NCI-H524 (cell line): Measurements from ENCODE around the gene ALG14.
"Not testable (repeated sequence)": the region's sequence is repeated elsewhere in the genome, so short reads cannot be mapped to it uniquely, and the experiment has no call there.

Source experiments
- DNase-seq, 2 experiments: peaks; one replicate each; lab custom pipeline; 2025; lab: John Stamatoyannopoulos, UW

The ALG14 gene

DNA sequence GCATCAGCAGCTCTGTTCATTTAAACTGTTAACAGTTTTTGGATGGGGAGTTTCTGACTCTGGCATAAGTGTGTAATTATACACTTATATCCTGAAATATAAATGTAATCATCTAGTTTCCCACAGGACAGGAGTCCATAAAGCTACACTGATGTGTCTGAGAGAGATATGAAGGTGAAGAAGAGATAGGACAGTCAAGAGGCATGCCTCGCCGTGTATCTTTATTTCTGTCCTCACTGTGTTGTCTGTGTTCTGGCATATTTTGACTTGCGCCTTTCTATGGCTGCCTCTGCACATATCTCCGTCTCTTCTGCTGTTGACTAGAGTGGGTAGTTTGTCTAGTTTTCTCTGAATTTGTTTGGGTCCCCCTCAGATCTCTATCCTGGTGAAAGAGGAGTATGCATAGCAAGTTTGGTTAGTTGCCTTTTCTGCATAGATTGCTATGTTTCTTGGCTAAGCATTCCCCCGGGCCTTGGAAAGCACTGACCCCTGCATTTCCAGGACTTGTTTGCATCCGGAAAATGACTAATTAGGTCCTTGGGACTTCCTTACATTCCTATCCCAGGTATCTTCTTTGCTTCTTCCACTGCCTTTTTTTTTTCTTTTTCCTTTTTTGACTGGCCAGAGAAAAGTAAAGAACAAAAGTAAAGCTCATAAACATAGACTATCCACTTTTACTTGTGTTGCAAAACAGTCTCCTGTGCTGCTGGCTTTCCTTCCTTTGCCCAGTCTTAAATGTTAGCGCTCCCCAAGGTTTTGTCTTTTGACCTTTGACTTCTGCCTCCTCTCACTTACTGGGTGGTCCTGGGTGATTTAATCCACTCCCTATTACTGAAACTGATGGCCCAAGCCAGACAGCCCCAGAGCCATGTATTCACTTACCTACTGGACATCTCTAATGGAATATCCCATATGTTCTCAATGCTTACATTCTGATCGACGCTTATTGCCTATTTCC is 118.2 kb downstream of the ALG14 start:
- DNase-seq = no peak

GRCh38 chr1:94953746-94954145 is 119.0 kb downstream of the ALG14 start:
- no peak for DNase-seq

DNA sequence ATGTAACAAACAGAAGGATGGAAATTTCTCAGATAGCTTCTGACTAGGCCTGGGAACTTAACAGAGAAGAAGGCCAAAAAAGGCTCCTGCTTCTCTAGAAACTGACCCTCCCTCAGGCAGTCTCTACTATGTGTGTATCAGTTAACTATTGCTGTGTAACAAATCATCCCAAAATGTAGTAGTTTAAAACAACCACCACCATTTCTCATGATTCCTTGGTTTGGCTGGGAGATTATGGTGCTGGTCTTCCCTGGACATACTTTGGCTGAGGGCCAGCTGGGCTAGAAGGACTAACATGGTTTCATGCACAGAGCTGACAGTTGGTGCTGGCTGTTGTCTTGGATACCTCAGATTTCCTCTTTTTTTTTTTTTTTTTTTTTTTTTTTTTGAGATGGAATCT is 119.6 kb downstream of the ALG14 start:
- no peak for DNase-seq

DNA sequence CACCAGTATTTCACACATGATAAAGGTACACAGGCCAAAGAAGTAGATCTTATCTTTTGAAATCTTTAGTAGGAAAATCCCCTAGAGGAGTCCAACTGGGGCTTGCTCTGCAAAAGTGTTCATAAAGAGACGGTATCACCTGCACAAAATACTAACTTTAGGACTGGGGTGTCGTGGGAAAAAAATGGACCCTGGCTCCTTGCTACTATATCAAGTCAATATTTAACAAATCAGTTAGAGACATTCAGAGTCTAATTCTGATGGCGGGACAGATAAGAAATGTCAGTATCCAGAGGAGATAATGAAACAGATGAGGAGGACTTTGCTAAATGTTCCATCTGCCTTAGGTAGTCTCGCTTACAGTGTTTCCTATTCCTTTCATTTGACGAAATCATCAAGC is 120.2 kb downstream of the ALG14 start:
- no peak for DNase-seq

- no peak for DNase-seq
Measured at GRCh38 chr1:94951509-94952208, 121.1 kb downstream of the ALG14 start.

GRCh38 chr1:94951046-94951445 is 121.7 kb downstream of the ALG14 start:
- DNase-seq = no peak

GRCh38 chr1:94949681-94950661 is 122.8 kb downstream of the ALG14 start:
- DNase-seq = no peak

GRCh38 chr1:94947437-94947836 is 125.3 kb downstream of the ALG14 start:
- no peak for DNase-seq

DNA sequence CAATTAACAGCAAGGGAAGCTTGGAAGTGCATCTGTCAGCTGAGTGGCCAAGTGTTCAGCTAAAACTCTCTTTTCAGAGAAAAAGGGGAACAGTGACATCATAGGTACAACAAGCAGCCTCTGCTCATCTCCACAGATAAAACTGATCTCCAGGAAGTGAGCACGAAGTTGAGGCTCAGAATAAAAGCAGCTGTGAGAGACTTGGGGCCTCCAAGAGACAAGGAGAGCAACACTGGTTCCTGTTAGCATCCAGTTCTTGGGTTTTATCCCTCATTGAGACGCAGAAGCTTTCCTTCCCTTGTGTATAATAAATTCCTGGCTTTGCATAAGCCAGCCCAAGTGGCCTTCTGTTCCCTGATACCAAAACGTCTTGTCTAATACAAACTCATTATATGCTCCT is 125.9 kb downstream of the ALG14 start:
- DNase-seq = peak; percentile 37 to 80

GRCh38 chr1:94942171-94943128 is 130.3 kb downstream of the ALG14 start:
- no peak for DNase-seq

GRCh38 chr1:94941480-94941879 is 131.3 kb downstream of the ALG14 start:
- not testable (repeated sequence) for DNase-seq

- no peak for DNase-seq
Measured at GRCh38 chr1:94940738-94941137, 132.0 kb downstream of the ALG14 start.

- no peak for DNase-seq
Measured at GRCh38 chr1:94937820-94938219, 134.9 kb downstream of the ALG14 start.

DNA sequence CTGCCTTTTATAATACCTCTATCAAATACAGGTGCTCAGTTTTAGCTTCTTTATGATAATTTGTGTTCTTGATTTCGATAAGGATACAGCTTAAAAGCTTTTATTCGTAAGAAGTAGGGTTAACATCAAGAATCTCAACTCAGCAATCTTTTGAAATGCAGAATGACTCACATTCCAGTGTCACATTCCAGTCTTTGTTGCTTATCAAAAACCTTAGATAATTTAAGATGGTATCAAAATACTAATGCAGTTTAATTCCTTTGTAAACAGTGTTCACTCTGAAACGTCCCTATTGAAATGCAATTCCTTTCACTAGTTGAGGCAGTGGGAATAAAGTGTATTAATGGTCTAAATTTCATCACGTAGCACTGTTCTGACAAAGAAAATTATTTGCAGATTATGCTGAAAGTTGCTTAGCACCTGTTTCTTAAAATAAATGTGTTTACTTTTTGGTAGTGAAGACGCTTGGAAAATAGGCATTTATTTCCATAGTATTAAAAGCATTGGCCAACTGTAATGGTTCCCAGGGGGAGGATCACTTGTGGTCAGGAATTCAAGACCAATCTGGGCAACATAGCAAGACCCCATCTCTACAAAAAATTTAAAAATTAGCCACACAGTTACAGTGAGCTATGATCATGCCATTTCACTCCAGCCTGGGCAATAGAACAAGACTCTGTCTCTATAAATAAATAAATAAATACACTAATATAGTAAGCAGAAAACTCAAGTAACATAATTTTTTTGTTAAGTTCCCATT is 135.7 kb downstream of the ALG14 start:
- no peak for DNase-seq

DNA sequence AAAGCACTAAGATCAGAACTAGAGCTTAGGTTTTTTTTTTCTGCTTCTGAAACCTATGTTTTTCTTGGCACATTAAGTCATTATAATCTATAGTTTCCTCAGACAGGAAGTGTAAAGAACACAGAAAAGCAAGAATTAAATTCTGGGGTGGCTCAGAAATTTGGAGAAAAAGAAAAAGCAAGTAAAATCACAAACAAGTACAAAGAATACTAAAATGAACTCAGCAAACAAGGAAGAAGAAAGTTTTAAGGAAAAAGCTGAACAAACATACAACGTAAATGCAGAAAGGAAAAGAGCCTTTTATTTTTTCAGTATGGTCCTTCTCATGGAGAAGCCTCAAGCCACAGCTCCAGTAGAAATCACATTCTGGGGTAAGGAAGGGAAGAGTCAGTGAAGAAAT is 137.3 kb downstream of the ALG14 start:
- no peak for DNase-seq

- DNase-seq = no peak
Measured at GRCh38 chr1:94935034-94935433, 137.7 kb downstream of the ALG14 start.

DNA sequence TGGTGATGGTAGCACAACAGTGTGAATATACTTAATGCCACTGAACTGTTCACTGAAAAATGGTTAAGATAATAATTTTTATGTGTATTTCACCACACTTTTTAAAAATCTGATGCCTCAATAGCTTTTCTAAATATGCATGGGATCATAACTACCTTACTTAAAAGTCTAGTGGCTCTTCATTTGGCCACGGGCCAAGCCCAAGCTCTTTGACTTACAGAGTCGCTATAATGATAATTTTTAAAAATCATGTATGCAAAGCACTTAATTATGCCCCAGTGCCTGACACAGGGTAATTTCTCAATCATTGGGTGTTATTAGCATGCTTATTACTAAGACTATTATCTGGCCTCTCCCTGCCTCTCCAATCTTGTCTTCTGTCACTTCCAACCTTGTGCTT is 138.2 kb downstream of the ALG14 start:
- no peak for DNase-seq

- DNase-seq = no peak
Measured at GRCh38 chr1:94931254-94931841, 141.4 kb downstream of the ALG14 start.

DNA sequence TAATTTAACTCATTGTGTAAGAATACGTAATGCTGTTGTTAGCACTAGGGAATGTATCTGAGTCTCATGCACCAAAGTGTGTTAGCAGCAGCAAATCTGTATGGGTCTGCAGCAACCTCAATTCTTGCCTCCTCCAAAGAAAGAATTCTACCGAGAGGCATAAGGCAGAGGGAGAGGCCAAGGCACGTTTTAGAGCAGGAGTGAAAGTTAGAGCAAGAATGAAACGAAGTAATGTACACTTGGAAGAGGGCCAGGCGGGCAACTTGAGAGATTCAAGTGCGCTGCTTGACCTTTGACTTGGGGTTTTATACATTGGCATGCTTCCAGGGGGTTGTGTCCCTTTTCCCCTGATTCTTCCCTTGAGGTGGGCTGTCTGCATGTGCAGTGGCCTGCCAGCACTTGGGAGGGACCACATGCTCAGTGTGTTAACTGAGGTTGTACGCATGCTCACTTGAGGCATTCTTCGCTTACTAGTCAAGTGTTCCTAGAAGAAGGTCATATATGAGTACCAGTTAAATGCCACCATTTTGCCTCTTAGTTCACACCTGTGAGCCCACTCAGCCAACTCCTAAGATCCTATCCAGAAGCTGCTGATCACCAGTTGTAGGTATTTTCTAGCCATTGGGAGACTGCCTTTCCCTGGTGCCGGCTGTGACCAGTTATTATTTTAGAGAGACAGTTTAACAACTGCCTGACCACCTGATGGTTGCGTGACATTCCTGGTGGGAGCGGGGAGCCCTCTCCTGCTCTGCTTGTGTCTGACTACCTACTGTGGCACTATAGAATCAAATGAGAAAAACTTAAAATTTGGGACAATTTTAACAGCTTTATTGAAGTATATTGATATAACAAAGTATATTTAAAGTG is 143.2 kb downstream of the ALG14 start:
- DNase-seq = no peak
